Muscle layer of duodenum (tissue), 2 donors: ENCODE measurements around the gene DCTN3.

ENCODE experiments used
- H3K27ac ChIP-seq: one replicate; pipeline ENCODE4 v1.7.0; 2013; ENCODE audit warnings: mild to moderate bottlenecking, low read length
- H3K27me3 ChIP-seq: one replicate; pipeline ENCODE4 v1.7.0; 2013; ENCODE audit warnings: low read depth, mild to moderate bottlenecking, control low read depth, low read length
- H3K36me3 ChIP-seq, 2 donors: one replicate each; pipeline ENCODE4 v1.7.0; 2013; ENCODE audit warnings: low read length in 2 of 2, control low read depth in 1 of 2, mild to moderate bottlenecking in 1 of 2; ENCODE audit not compliant: insufficient read depth in 2 of 2, control insufficient read depth in 1 of 2
- H3K4me1 ChIP-seq, 2 donors: one replicate each; pipeline ENCODE4 v1.7.0; 2013; ENCODE audit warnings: low read length in 2 of 2, mild to moderate bottlenecking in 2 of 2, control low read depth in 1 of 2, moderate library complexity in 1 of 2; ENCODE audit not compliant: insufficient read depth in 2 of 2, control insufficient read depth in 1 of 2
- H3K4me3 ChIP-seq, 2 donors: one replicate each; pipeline ENCODE4 v1.7.0; 2013; ENCODE audit warnings: low read length in 2 of 2, low read depth in 1 of 2, mild to moderate bottlenecking in 1 of 2
- H3K9me3 ChIP-seq, 2 donors: one replicate each; pipeline ENCODE4 v1.7.0; 2013; ENCODE audit warnings: low read length in 2 of 2, control low read depth in 1 of 2, mild to moderate bottlenecking in 1 of 2; ENCODE audit not compliant: control insufficient read depth in 1 of 2
- donor health status: healthy.

Gene DCTN3

GRCh38 chr9:34566322-34566721 lies 54.0 kb downstream of the DCTN3 start:
- no peaks in the 10 kb centered on the region for H3K27me3 ChIP-seq
- H3K27ac ChIP-seq, result no peak overlapping the region
- no peak overlapping the region for H3K4me3 ChIP-seq
- H3K9me3 ChIP-seq, result peaks cover 0 to 6% of the 10 kb centered on the region in 2 donors
- H3K4me1 ChIP-seq, result no peaks in the 10 kb centered on the region
- H3K36me3 ChIP-seq, result no peaks in the 10 kb centered on the region

- no peak overlapping the region for H3K4me3 ChIP-seq
- H3K36me3 ChIP-seq, result no peaks in the 10 kb centered on the region
- no peak overlapping the region for H3K27ac ChIP-seq
- H3K9me3 ChIP-seq, result peaks cover 0 to 6% of the 10 kb centered on the region in 2 donors
- H3K4me1 ChIP-seq, result peaks cover 0 to under 1% of the 10 kb centered on the region in 2 donors
- no peaks in the 10 kb centered on the region for H3K27me3 ChIP-seq
These were observed 54.4 kb downstream of the DCTN3 start for GRCh38 chr9:34565856-34566255.

- no peaks in the 10 kb centered on the region for H3K36me3 ChIP-seq
- H3K4me1 ChIP-seq, result peaks cover 0 to 9% of the 10 kb centered on the region in 2 donors
- H3K9me3 ChIP-seq, result peaks cover 0 to 6% of the 10 kb centered on the region in 2 donors
- H3K27me3 ChIP-seq, result no peaks in the 10 kb centered on the region
- H3K27ac ChIP-seq, result no peak overlapping the region
- H3K4me3 ChIP-seq, result no peak overlapping the region
These were observed 55.7 kb downstream of the DCTN3 start for GRCh38 chr9:34564617-34565016.
